ENCODE data around the gene SLC66A2. TPM values are rescaled to one million over a fixed set of nuclear protein-coding genes. Genes with fewer than 3 reads are reported as not detected.

Gene SLC66A2
- total RNA-seq, 4 donors from 2014 or later: 56.5 to 183 (median 92.9) TPM

- Histone ChIP-seq H3K36me3 (no peaks in the 10 kb centered on the region), H3K4me1 (no peaks in the 10 kb centered on the region), H3K4me3 (no peak overlapping the region), H3K9me3 (no peaks in the 10 kb centered on the region), H3K27me3 (no peaks in the 10 kb centered on the region), H3K27ac (no peak overlapping the region)
- in situ Hi-C loops (cut with MboI; ENCODE audit: low pct_ligation_motif_present in 1 of 4, low pct_unique_long_range_greater_than_20kb in 1 of 4, low sequenced_read_pairs in 3 of 4) (no loop called here), intact Hi-C loops (cut with DNase I; ENCODE audit: low total_unique reads) (no loop called here)
- peak; percentile 5 for DNase-seq
- 85% methylated on average over 102 of the region's 102 CpGs; no CpG with 5 or more reads in 1 of the 2 donors for WGBS, 2 donors (ENCODE audit: low coverage in 1 of 2)
- TF ChIP-seq POLR2A (IDR thresholded peaks at IDR 0.05): no peak
- TF ChIP-seq CTCF (IDR thresholded peaks at IDR 0.05): no peak
These were observed 88.1 kb downstream of the SLC66A2 start for GRCh38 chr18:79863161-79864005.

GRCh38 chr18:79862562-79862961, 88.9 kb downstream of the SLC66A2 start:
- Histone ChIP-seq H3K27me3 (no peaks in the 10 kb centered on the region), H3K4me1 (no peaks in the 10 kb centered on the region), H3K4me3 (no peak overlapping the region), H3K9me3 (no peaks in the 10 kb centered on the region), H3K36me3 (no peaks in the 10 kb centered on the region), H3K27ac (no peak overlapping the region)
- 96 to 100% methylated on average over 3 to 15 of the region's 15 CpGs for WGBS, 2 donors (ENCODE audit: low coverage in 1 of 2)
- TF ChIP-seq POLR2A (IDR thresholded peaks at IDR 0.05) (no peak), POLR2AphosphoS5 (IDR thresholded peaks at IDR 0.05) (no peak), EP300 (IDR thresholded peaks at IDR 0.05; ENCODE audit: low read depth) (no peak), CTCF (IDR thresholded peaks at IDR 0.05) (no peak)
- in situ Hi-C loops (cut with MboI; ENCODE audit: low pct_ligation_motif_present in 1 of 4, low pct_unique_long_range_greater_than_20kb in 1 of 4, low sequenced_read_pairs in 3 of 4) (no loop called here), intact Hi-C loops (cut with DNase I; ENCODE audit: low total_unique reads) (no loop called here)
- no peak for DNase-seq

GRCh38 chr18:79861687-79862086, 89.8 kb downstream of the SLC66A2 start:
- in situ Hi-C loops (cut with MboI; ENCODE audit: low pct_ligation_motif_present in 1 of 4, low pct_unique_long_range_greater_than_20kb in 1 of 4, low sequenced_read_pairs in 3 of 4): no loop called here
- WGBS, 2 donors (ENCODE audit: low coverage in 1 of 2): 79 to 81% methylated on average over 2 of the region's 2 CpGs
- no peaks in the 10 kb centered on the region for H3K27me3 ChIP-seq

GRCh38 chr18:79859314-79859713, 92.1 kb downstream of the SLC66A2 start:
- in situ Hi-C loops (cut with MboI; ENCODE audit: low pct_ligation_motif_present in 1 of 4, low pct_unique_long_range_greater_than_20kb in 1 of 4, low sequenced_read_pairs in 3 of 4): no loop called here
- H3K27ac ChIP-seq: no peak overlapping the region
- no peak for DNase-seq
- H3K4me1 ChIP-seq: no peaks in the 10 kb centered on the region
- H3K9me3 ChIP-seq: no peaks in the 10 kb centered on the region
- intact Hi-C loops (cut with DNase I; ENCODE audit: low total_unique reads): no loop called here
- 78 to 80% methylated on average over 1 to 7 of the region's 7 CpGs for WGBS, 2 donors (ENCODE audit: low coverage in 1 of 2)
- H3K4me3 ChIP-seq: no peak overlapping the region
- H3K36me3 ChIP-seq: no peaks in the 10 kb centered on the region
- no peak for TF ChIP-seq CTCF (IDR thresholded peaks at IDR 0.05)
- no peak for TF ChIP-seq POLR2AphosphoS5 (IDR thresholded peaks at IDR 0.05)
- no peak for TF ChIP-seq POLR2A (IDR thresholded peaks at IDR 0.05)
- H3K27me3 ChIP-seq: peaks cover 9% of the 10 kb centered on the region

More at GRCh38 chr18:79861687-79862086, 89.8 kb downstream of the SLC66A2 start:
- no peak for DNase-seq
- TF ChIP-seq POLR2A (IDR thresholded peaks at IDR 0.05): no peak
- TF ChIP-seq POLR2AphosphoS5 (IDR thresholded peaks at IDR 0.05): no peak
- TF ChIP-seq CTCF (IDR thresholded peaks at IDR 0.05): no peak
- no peak for TF ChIP-seq EP300 (IDR thresholded peaks at IDR 0.05; ENCODE audit: low read depth)
- Histone ChIP-seq H3K4me1 (no peaks in the 10 kb centered on the region), H3K36me3 (no peaks in the 10 kb centered on the region), H3K9me3 (no peaks in the 10 kb centered on the region), H3K4me3 (no peak overlapping the region), H3K27ac (no peak overlapping the region)
- intact Hi-C loops (cut with DNase I; ENCODE audit: low total_unique reads): no loop called here

Data from transverse colon (tissue), 4 donors.